GM12878 (cell line): ENCODE measurements around the gene SPEG. TPM values are rescaled to one million over a fixed set of nuclear protein-coding genes. Genes with fewer than 3 reads are reported as not detected.

ENCODE experiments used
- ATAC-seq: fragments of 200-7000 bp; cut with Tn5 transposase; 3 replicates; pipeline ENCODE4 v1.9.1; 2020; ENCODE audit warnings: mild to moderate bottlenecking, moderate library complexity
- BruUV-seq: library from RNA; stranded (reverse); fragments of 400-500 nt; replicated peaks from 2 replicates; lab custom pipeline; 2021; lab: Mats Ljungman, UMichigan
- CTCF ChIA-PET: fragments of 300-600 bp; sonication (Branson Sonifier 250); formaldehyde crosslinking; extraction: SDS; loops from one replicate; lab custom pipeline; 2021; ENCODE audit warnings: inconsistent platforms; lab: Yijun Ruan, JAX
- POLR2A ChIA-PET: fragments of 350-600 bp; formaldehyde crosslinking; extraction: SDS; loops from one replicate; lab custom pipeline; 2021; ENCODE audit warnings: inconsistent platforms; lab: Charles Lee
- RAD21 ChIA-PET: fragments of 300-600 bp; sonication (Branson Sonifier 250); formaldehyde crosslinking; loops from one replicate; lab custom pipeline; 2023; ENCODE audit warnings: antibody characterized with exemption; ENCODE audit not compliant: unreplicated experiment; lab: Charles Lee
- SMC1A ChIA-PET: fragments of 300-600 bp; sonication (Branson Sonifier 250); formaldehyde crosslinking; loops from one replicate; lab custom pipeline; 2023; ENCODE audit not compliant: unreplicated experiment, uncharacterized antibody; lab: Charles Lee
- DNase-seq: peaks from one replicate; pipeline ENCODE4 v3.0.0-alpha.2; 2011; ENCODE audit warnings: low read depth, low spot score
- FAIRE-seq: peaks from 3 replicates; lab custom pipeline; 2011; peaks lifted over from hg19 to GRCh38; lab: Jason Lieb, UNC
- H2AFZ ChIP-seq: 2 replicates; pipeline ENCODE4 v1.6.0; 2011; ENCODE audit warnings: low read depth, low read length, control low read depth; ENCODE audit not compliant: control insufficient read depth
- H3K27ac ChIP-seq: 2 replicates; pipeline ENCODE4 v1.5.1; 2011; ENCODE audit warnings: control low read depth; ENCODE audit not compliant: control insufficient read depth, insufficient read depth
- H3K27me3 ChIP-seq, 2 experiments: replicated peaks in 1 of 2; 2 replicates each; pipeline versions ENCODE4 v1.6.0 to v1.6.1; 2011; ENCODE audit warnings: low read length in 1 of 2; ENCODE audit not compliant: control insufficient read depth in 2 of 2, insufficient read depth in 2 of 2
- H3K36me3 ChIP-seq, 2 experiments: 2 replicates each; pipeline ENCODE4 v1.5.1; 2011; ENCODE audit warnings: low read length in 1 of 2; ENCODE audit not compliant: control insufficient read depth in 2 of 2, insufficient read depth in 2 of 2
- H3K4me1 ChIP-seq: 2 replicates; pipeline ENCODE4 v1.6.1; 2011; ENCODE audit warnings: mild to moderate bottlenecking, low read length, moderate library complexity, mixed read lengths; ENCODE audit not compliant: control insufficient read depth, insufficient read depth
- H3K4me2 ChIP-seq: 2 replicates; pipeline ENCODE4 v1.6.0; 2011; ENCODE audit warnings: control low read depth; ENCODE audit not compliant: control insufficient read depth, insufficient read depth
- H3K4me3 ChIP-seq: fragments of 200-600 bp; sonication (generic); 2 replicates; pipeline ENCODE4 v1.5.1; 2016
- H3K79me2 ChIP-seq: 2 replicates; pipeline ENCODE4 v1.6.0; 2011; ENCODE audit warnings: low read length; ENCODE audit not compliant: control insufficient read depth, insufficient read depth
- H3K9ac ChIP-seq: 2 replicates; pipeline ENCODE4 v1.8.0; 2011; ENCODE audit warnings: low read length, control low read depth, mixed read lengths; ENCODE audit not compliant: control insufficient read depth, insufficient read depth
- H3K9me3 ChIP-seq: replicated peaks from 3 replicates; pipeline ENCODE4 v1.5.1; 2011; ENCODE audit warnings: mild to moderate bottlenecking, low read length; ENCODE audit not compliant: control insufficient read depth, insufficient read depth
- H4K20me1 ChIP-seq: 2 replicates; pipeline ENCODE4 v1.6.0; 2011; ENCODE audit not compliant: control insufficient read depth, insufficient read depth
- BRCA1 ChIP-seq: IDR thresholded peaks from 2 replicates; pipeline ENCODE4 v1.6.1; 2011; ENCODE audit warnings: low read depth, low read length, improper control_type of control experiment
- CTCF ChIP-seq, 3 experiments: IDR thresholded peaks in 2 of 3; conservative IDR thresholded peaks in 1 of 3; 2 replicates each; pipeline ENCODE4 v1.5.1; 2011; ENCODE audit warnings: low read depth in 3 of 3, low read length in 3 of 3, mild to moderate bottlenecking in 3 of 3, control low read depth in 2 of 3, moderate library complexity in 2 of 3, inconsistent platforms in 1 of 3, mixed read lengths in 1 of 3; ENCODE audit not compliant: control insufficient read depth in 2 of 3, insufficient read depth in 1 of 3; ENCODE audit errors: extremely low read depth in 1 of 3
- EGR1 ChIP-seq, 2 experiments: IDR thresholded peaks; 1 replicate in 1 of 2; 2 replicates in 1 of 2; pipeline ENCODE4 v1.6.1; 2011 to 2012; ENCODE audit warnings: low read depth in 2 of 2, low read length in 2 of 2, borderline replicate concordance in 1 of 2, mild to moderate bottlenecking in 1 of 2, moderate library complexity in 1 of 2
- FOS ChIP-seq: IDR thresholded peaks from 3 replicates; pipeline ENCODE4 v1.6.1; 2011; ENCODE audit warnings: borderline replicate concordance; ENCODE audit not compliant: insufficient read length; ENCODE audit errors: extremely low read depth
- RBBP5 ChIP-seq: fragments of 200-600 bp; sonication (generic); conservative IDR thresholded peaks from 2 replicates; pipeline ENCODE4 v1.6.1; 2016
- ZNF687 ChIP-seq: fragments of 450-650 bp; IDR thresholded peaks from 2 replicates; pipeline ENCODE4 v1.6.1; 2017; ENCODE audit warnings: mild to moderate bottlenecking, moderate library complexity
- WGBS: methylation state at CpG from one replicate; pipeline ENCODE4 v1.1.6; 2016; ENCODE audit warnings: low lambda C conversion rate; ENCODE audit not compliant: insufficient replicate concordance, insufficient coverage; ENCODE audit errors: missing lambda C conversion rate; 5-methylcytosine and 5-hydroxymethylcytosine counted together
- in situ Hi-C: fragments of 300-500 bp; cut with MboI; formaldehyde crosslinking; loops from 9 replicates; pipeline ENCODE4 v1.14.3; 2018; ENCODE audit warnings: mixed read lengths
- intact Hi-C: fragments of 100-400 bp; cut with micrococcal nuclease; formaldehyde crosslinking; loops from one replicate; pipeline ENCODE4 v1.14.2; 2022; ENCODE audit not compliant: unreplicated experiment
- polyA plus RNA-seq, 11 experiments: library from polyadenylated mRNA; depleted of rRNA in 4 of 11; unstranded in 6 of 11; stranded (reverse) in 5 of 11; fragments of >200 nt; fragmentation: Nextera tagmentation in 4 of 11; fragmentation: Illumina TruSeq in 1 of 11; extraction: Ambion mirVana in 4 of 11; extraction: Trizol in 1 of 11; gene quantifications; 1 replicate in 1 of 11; 2 replicates in 10 of 11; pipeline versions ENCODE4 v1.2.1 to v1.2.3, GENCODE V29; 2011 to 2016; ENCODE audit warnings: inconsistent platforms in 2 of 11, missing spikeins in 2 of 11, low read depth in 1 of 11
- total RNA-seq, 4 experiments: library from RNA; depleted of rRNA in 3 of 4; stranded (reverse); fragments of >200 nt in 3 of 4; fragmentation: Illumina TruSeq in 1 of 4; extraction: Trizol in 1 of 4; gene quantifications; 2 replicates each; pipeline versions ENCODE4 v1.2.1 to v1.2.3, GENCODE V29; 2013 to 2021

SPEG gene
- total and polyA plus RNA-seq, 10 of the 15 experiments (the other 5 are each of a cell fraction or from before 2014, with no cell fraction given) = 0.03 to 0.28 TPM; not detected in 8

- ATAC-seq = no peak
- RAD21 ChIA-PET = no interaction called here
- H3K27ac ChIP-seq = no peak overlapping the region
Measured at GRCh38 chr2:219396863-219397457, 37.7 kb upstream of the SPEG start.

More at GRCh38 chr2:219396863-219397457, 37.7 kb upstream of the SPEG start:
- Histone ChIP-seq H3K36me3 (no peaks in the 10 kb centered on the region), H3K9ac (no peak overlapping the region), H3K9me3 (no peaks in the 10 kb centered on the region), H3K27me3 (no peaks in the 10 kb centered on the region; a peak in 1 of 4 replicates)
- FAIRE-seq = no peak
- POLR2A ChIA-PET = no interaction called here
- SMC1A ChIA-PET = interaction anchor here (0.6 kb wide), 1 partner anchor 68 kb away, joined by 3 read pairs; no protein-coding TSS in a partner anchor
- no peak for DNase-seq
- TF ChIP-seq CTCF (IDR thresholded peaks at IDR 0.05 in 2 of 3, conservative IDR thresholded peaks at IDR 0.05 in 1 of 3; ENCODE audit: control insufficient read depth in 2 of 3, extremely low read depth in 1 of 3, insufficient read depth in 1 of 3, low read depth in 3 of 3, low read length in 3 of 3) (no peak), RBBP5 (no peak), ZNF687 (no peak), FOS (no peak), EGR1 (IDR thresholded peaks at IDR 0.05; ENCODE audit: borderline replicate concordance in 1 of 2, low read depth in 2 of 2, low read length in 2 of 2) (no peak), BRCA1 (no peak)
- TF ChIP-seq, all 136 proteins: peak for 0
- WGBS = 33% methylated on average over 3 of the region's 6 CpGs
- in situ Hi-C loops = no loop called here
- intact Hi-C loops = no loop called here
- no peak overlapping the region for H3K4me2 ChIP-seq
- H3K79me2 ChIP-seq = no peaks in the 10 kb centered on the region
- no peak overlapping the region for H2AFZ ChIP-seq
- no peaks in the 10 kb centered on the region for H3K4me1 ChIP-seq
- BruUV-seq = no TSS peak
- no peak overlapping the region for H3K4me3 ChIP-seq
- no peaks in the 10 kb centered on the region for H4K20me1 ChIP-seq
- CTCF ChIA-PET = interaction anchor here (0.9 kb wide), 1 partner anchor 8 kb away, joined by 3 read pairs; no protein-coding TSS in a partner anchor
